Stimulated activated CD8-positive, alpha-beta memory T cell treated with anti-CD3 and anti-CD28 coated beads, Interleukin-7, amount 100 ng/mL, for 4 hours (primary cell): ENCODE measurements around the gene NXNL2.
A peak's percentile ranks its signal among the peaks of the same experiment; 100 is the strongest.

Source experiments
- DNase-seq, 2 donors: peaks; one replicate each; pipeline ENCODE4 v3.0.0-alpha.2; 2020; ENCODE audit warnings: low read depth in 2 of 2

NXNL2 gene

GRCh38 chr9:88578121-88579049, 43.4 kb downstream of the NXNL2 start:
- DNase-seq, result peak; percentile 3 to 36

- no peak for DNase-seq
These were observed 44.2 kb downstream of the NXNL2 start for GRCh38 chr9:88579050-88579715.

GRCh38 chr9:88580961-88581360, 46.0 kb downstream of the NXNL2 start:
- DNase-seq, result no peak

- no peak for DNase-seq
These were observed 49.1 kb downstream of the NXNL2 start for GRCh38 chr9:88583901-88584596.

- DNase-seq, result no peak
These were observed 50.4 kb downstream of the NXNL2 start for GRCh38 chr9:88585426-88585825.

- DNase-seq, result no peak
These were observed 51.5 kb downstream of the NXNL2 start for GRCh38 chr9:88586452-88586851.

GRCh38 chr9:88587182-88587581, 52.2 kb downstream of the NXNL2 start:
- DNase-seq, result no peak

GRCh38 chr9:88587885-88588649, 53.1 kb downstream of the NXNL2 start:
- no peak for DNase-seq

- DNase-seq, result no peak
These were observed 54.7 kb downstream of the NXNL2 start for GRCh38 chr9:88589656-88590055.

GRCh38 chr9:88590558-88591146, 55.7 kb downstream of the NXNL2 start:
- no peak for DNase-seq

GRCh38 chr9:88593537-88594185, 58.7 kb downstream of the NXNL2 start:
- DNase-seq, result peak in 1 of 2 donors; percentile 23
